HepG2 (cell line): ENCODE data around the gene SRR. TPM values are rescaled to one million over a fixed set of nuclear protein-coding genes. Genes with fewer than 3 reads are reported as not detected.

ENCODE experiments used
- CCDC6 ChIP-seq: sonication (generic); formaldehyde crosslinking; IDR thresholded peaks from 2 replicates; pipeline ENCODE4 v1.8.1; 2022; ENCODE audit warnings: mild to moderate bottlenecking, missing genetic modification reagents, moderate library complexity
- CEBPZ ChIP-seq: IDR thresholded peaks from 2 replicates; pipeline ENCODE4 v1.6.1; 2012; ENCODE audit warnings: low read length, improper control_type of control experiment
- KDM5B ChIP-seq: sonication (generic); formaldehyde crosslinking; IDR thresholded peaks from 2 replicates; pipeline ENCODE4 v1.4.0; 2020; ENCODE audit warnings: missing genetic modification reagents, mild to moderate bottlenecking, borderline replicate concordance
- MEF2D ChIP-seq: sonication (generic); formaldehyde crosslinking; IDR thresholded peaks from 2 replicates; pipeline ENCODE4 v1.5.1; 2020; ENCODE audit warnings: mild to moderate bottlenecking, missing genetic modification reagents
- NFE2 ChIP-seq: sonication (generic); formaldehyde crosslinking; IDR thresholded peaks from 2 replicates; pipeline ENCODE4 v1.4.0; 2020; ENCODE audit warnings: missing genetic modification reagents
- ZFP37 ChIP-seq: sonication (generic); formaldehyde crosslinking; IDR thresholded peaks from 2 replicates; pipeline ENCODE4 v1.4.0; 2020; ENCODE audit warnings: missing genetic modification reagents, borderline replicate concordance
- ZHX2 ChIP-seq, 2 experiments: sonication (generic) in 1 of 2; formaldehyde crosslinking in 1 of 2; IDR thresholded peaks; 2 replicates each; pipeline versions ENCODE4 v1.6.1 to v1.9.0; 2014 to 2022; ENCODE audit warnings: antibody characterized with exemption in 1 of 2, borderline replicate concordance in 1 of 2, inconsistent platforms in 1 of 2, low read depth in 1 of 2, missing genetic modification reagents in 1 of 2
- ZNF761 ChIP-seq: sonication (generic); formaldehyde crosslinking; conservative IDR thresholded peaks from 2 replicates; pipeline ENCODE4 v1.4.0; 2020; ENCODE audit warnings: mild to moderate bottlenecking, missing genetic modification reagents
- ZNF766 ChIP-seq: sonication (generic); formaldehyde crosslinking; IDR thresholded peaks from 2 replicates; pipeline ENCODE4 v1.5.0; 2020; ENCODE audit warnings: missing genetic modification reagents, borderline replicate concordance
- polyA plus RNA-seq, 8 experiments: library from polyadenylated mRNA; depleted of rRNA in 3 of 8; stranded (reverse) in 7 of 8; unstranded in 1 of 8; fragments of >200 nt; fragmentation: Illumina TruSeq in 4 of 8; extraction: Trizol in 4 of 8; gene quantifications; 2 replicates each; pipeline versions ENCODE4 v1.2.1 to v1.2.3, GENCODE V29; 2011 to 2016; ENCODE audit warnings: low read depth in 4 of 8, missing spikeins in 1 of 8, mixed read lengths in 1 of 8; ENCODE audit not compliant: insufficient read depth in 1 of 8
- total RNA-seq, 5 experiments: library from RNA; depleted of rRNA; stranded (reverse); fragments of >200 nt; fragmentation: Illumina TruSeq; extraction: Trizol; gene quantifications; 2 replicates each; pipeline ENCODE4 v1.2.3, GENCODE V29; 2016; ENCODE audit warnings: low read depth in 1 of 5
- TF ChIP-seq, protein P1 (sequence below): IDR thresholded peaks from 2 replicates; pipeline ENCODE4 v1.4.0; 2020; ENCODE audit warnings: mild to moderate bottlenecking, missing genetic modification reagents
- TF ChIP-seq, protein P2 (sequence below): sonication (generic); formaldehyde crosslinking; IDR thresholded peaks from 2 replicates; pipeline ENCODE4 v1.9.0; 2021; ENCODE audit warnings: missing genetic modification reagents, borderline replicate concordance

The SRR gene
- total and polyA plus RNA-seq, 2 of the 13 experiments (the other 11 are each of a cell fraction or from before 2014, with no cell fraction given): 3.6 to 7.8 TPM

GRCh38 chr17:2336215-2336851 lies 32.6 kb downstream of the SRR start, which contains the start of gene TSR1 (continued):
- TF ChIP-seq ZHX2 (IDR thresholded peaks at IDR 0.05; ENCODE audit: low read depth): peak; percentile 85
- TF ChIP-seq ZHX2 (CRISPR knock-in tag; IDR thresholded peaks at IDR 0.05; ENCODE audit: borderline replicate concordance): peak; percentile 23; the same call in 1 of the 2 replicates
- peak; percentile 26; the same call in 1 of the 2 replicates for TF ChIP-seq NFE2 (CRISPR knock-in tag)
- TF ChIP-seq, protein P1, sequence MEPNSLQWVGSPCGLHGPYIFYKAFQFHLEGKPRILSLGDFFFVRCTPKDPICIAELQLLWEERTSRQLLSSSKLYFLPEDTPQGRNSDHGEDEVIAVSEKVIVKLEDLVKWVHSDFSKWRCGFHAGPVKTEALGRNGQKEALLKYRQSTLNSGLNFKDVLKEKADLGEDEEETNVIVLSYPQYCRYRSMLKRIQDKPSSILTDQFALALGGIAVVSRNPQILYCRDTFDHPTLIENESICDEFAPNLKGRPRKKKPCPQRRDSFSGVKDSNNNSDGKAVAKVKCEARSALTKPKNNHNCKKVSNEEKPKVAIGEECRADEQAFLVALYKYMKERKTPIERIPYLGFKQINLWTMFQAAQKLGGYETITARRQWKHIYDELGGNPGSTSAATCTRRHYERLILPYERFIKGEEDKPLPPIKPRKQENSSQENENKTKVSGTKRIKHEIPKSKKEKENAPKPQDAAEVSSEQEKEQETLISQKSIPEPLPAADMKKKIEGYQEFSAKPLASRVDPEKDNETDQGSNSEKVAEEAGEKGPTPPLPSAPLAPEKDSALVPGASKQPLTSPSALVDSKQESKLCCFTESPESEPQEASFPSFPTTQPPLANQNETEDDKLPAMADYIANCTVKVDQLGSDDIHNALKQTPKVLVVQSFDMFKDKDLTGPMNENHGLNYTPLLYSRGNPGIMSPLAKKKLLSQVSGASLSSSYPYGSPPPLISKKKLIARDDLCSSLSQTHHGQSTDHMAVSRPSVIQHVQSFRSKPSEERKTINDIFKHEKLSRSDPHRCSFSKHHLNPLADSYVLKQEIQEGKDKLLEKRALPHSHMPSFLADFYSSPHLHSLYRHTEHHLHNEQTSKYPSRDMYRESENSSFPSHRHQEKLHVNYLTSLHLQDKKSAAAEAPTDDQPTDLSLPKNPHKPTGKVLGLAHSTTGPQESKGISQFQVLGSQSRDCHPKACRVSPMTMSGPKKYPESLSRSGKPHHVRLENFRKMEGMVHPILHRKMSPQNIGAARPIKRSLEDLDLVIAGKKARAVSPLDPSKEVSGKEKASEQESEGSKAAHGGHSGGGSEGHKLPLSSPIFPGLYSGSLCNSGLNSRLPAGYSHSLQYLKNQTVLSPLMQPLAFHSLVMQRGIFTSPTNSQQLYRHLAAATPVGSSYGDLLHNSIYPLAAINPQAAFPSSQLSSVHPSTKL (CRISPR knock-in tag): 0 out of 2 replicates have a peak, but pooled peaks have one; percentile 20
- TF ChIP-seq, protein P2, sequence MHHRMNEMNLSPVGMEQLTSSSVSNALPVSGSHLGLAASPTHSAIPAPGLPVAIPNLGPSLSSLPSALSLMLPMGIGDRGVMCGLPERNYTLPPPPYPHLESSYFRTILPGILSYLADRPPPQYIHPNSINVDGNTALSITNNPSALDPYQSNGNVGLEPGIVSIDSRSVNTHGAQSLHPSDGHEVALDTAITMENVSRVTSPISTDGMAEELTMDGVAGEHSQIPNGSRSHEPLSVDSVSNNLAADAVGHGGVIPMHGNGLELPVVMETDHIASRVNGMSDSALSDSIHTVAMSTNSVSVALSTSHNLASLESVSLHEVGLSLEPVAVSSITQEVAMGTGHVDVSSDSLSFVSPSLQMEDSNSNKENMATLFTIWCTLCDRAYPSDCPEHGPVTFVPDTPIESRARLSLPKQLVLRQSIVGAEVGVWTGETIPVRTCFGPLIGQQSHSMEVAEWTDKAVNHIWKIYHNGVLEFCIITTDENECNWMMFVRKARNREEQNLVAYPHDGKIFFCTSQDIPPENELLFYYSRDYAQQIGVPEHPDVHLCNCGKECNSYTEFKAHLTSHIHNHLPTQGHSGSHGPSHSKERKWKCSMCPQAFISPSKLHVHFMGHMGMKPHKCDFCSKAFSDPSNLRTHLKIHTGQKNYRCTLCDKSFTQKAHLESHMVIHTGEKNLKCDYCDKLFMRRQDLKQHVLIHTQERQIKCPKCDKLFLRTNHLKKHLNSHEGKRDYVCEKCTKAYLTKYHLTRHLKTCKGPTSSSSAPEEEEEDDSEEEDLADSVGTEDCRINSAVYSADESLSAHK (CRISPR knock-in tag): 0 out of 2 replicates have a peak, but pooled peaks have one; percentile 19
- 0 out of 2 replicates have a peak, but pooled peaks have one; percentile 66 for TF ChIP-seq CCDC6 (CRISPR knock-in tag)
- TF ChIP-seq ZNF766 (CRISPR knock-in tag): no peak; the same call in 1 of the 2 replicates
- TF ChIP-seq ZNF761 (CRISPR knock-in tag): peak; percentile 82
- TF ChIP-seq KDM5B: peak; percentile 91; the same call in 1 of the 2 replicates
- peak; percentile 38; the same call in 1 of the 2 replicates for TF ChIP-seq MEF2D (CRISPR knock-in tag)
- no peak for TF ChIP-seq CEBPZ
- 0 out of 2 replicates have a peak, but pooled peaks have one; percentile 51 for TF ChIP-seq ZFP37 (CRISPR knock-in tag)
